Measurements from ENCODE around the gene ID1.
"Not testable (repeated sequence)": the region's sequence is repeated elsewhere in the genome, so short reads cannot be mapped to it uniquely, and the experiment has no call there.

ID1 gene

GRCh38 chr20:31594002-31594557, 11.0 kb upstream of the ID1 start:
- Histone ChIP-seq H3K36me3 (ENCODE audit: insufficient read depth, low read length) (no peaks in the 10 kb centered on the region), H3K4me3 (no peak overlapping the region), H3K9me3 (ENCODE audit: low read depth, low read length) (no peaks in the 10 kb centered on the region), H3K27ac (0 out of 2 replicates have a peak overlapping the region, but pooled peaks have one; percentile 42), H3K9ac (ENCODE audit: insufficient read length) (no peak overlapping the region)
- TF ChIP-seq POLR2AphosphoS5 (IDR thresholded peaks at IDR 0.05; ENCODE audit: borderline replicate concordance, low read depth, low read length) (no peak), EZH2 (IDR thresholded peaks at IDR 0.05) (no peak), FOXP2 (optimal IDR thresholded peaks at IDR 0.05; ENCODE audit: control extremely low read depth, extremely low read length, insufficient read depth) (no peak)
- DNase-seq (ENCODE audit: low read depth, low spot score): no peak

GRCh38 chr20:31594558-31595379, 10.3 kb upstream of the ID1 start:
- H3K9ac ChIP-seq (ENCODE audit: insufficient read length): no peak overlapping the region

DNA sequence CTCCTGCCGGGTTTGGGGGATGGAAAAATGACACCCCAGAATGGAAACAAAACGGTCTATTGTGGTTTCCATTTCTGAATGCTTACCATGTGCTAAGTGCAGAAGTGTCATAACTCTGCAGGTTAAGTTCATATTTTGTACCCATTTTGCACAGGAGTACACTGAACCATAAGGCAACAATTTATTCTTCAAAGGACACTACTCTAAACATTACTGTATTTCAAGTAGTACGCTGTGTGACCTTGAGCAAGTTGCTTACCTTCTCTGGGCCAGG, 9.8 kb upstream of the ID1 start:
- H3K4me3 ChIP-seq: no peak overlapping the region
- no peaks in the 10 kb centered on the region for H3K9me3 ChIP-seq (ENCODE audit: low read depth, low read length)
- no peak for DNase-seq (ENCODE audit: low read depth, low spot score)
- no peak for TF ChIP-seq POLR2AphosphoS5 (IDR thresholded peaks at IDR 0.05; ENCODE audit: borderline replicate concordance, low read depth, low read length)
- H3K9ac ChIP-seq (ENCODE audit: insufficient read length): no peak overlapping the region
- H3K36me3 ChIP-seq (ENCODE audit: insufficient read depth, low read length): no peaks in the 10 kb centered on the region
- H3K27ac ChIP-seq: peak overlapping the region; percentile 14

More at GRCh38 chr20:31594558-31595379, 10.3 kb upstream of the ID1 start:
- TF ChIP-seq FOXP2 (optimal IDR thresholded peaks at IDR 0.05; ENCODE audit: control extremely low read depth, extremely low read length, insufficient read depth): no peak
- no peak for TF ChIP-seq EZH2 (IDR thresholded peaks at IDR 0.05)
- Histone ChIP-seq H3K27ac (peak overlapping the region; percentile 42; the same call in 1 of the 2 replicates), H3K36me3 (ENCODE audit: insufficient read depth, low read length) (no peaks in the 10 kb centered on the region), H3K9me3 (ENCODE audit: low read depth, low read length) (no peaks in the 10 kb centered on the region), H3K4me3 (no peak overlapping the region)
- DNase-seq (ENCODE audit: low read depth, low spot score): no peak

- no peaks in the 10 kb centered on the region for H3K36me3 ChIP-seq (ENCODE audit: insufficient read depth, low read length)
- no peak overlapping the region for H3K4me3 ChIP-seq
- DNase-seq (ENCODE audit: low read depth, low spot score): no peak
- TF ChIP-seq FOXP2 (optimal IDR thresholded peaks at IDR 0.05; ENCODE audit: control extremely low read depth, extremely low read length, insufficient read depth) (no peak), POLR2AphosphoS5 (IDR thresholded peaks at IDR 0.05; ENCODE audit: borderline replicate concordance, low read depth, low read length) (no peak), EZH2 (IDR thresholded peaks at IDR 0.05) (no peak)
- H3K27ac ChIP-seq: peak overlapping the region; percentile 14
- no peak overlapping the region for H3K9ac ChIP-seq (ENCODE audit: insufficient read length)
- no peaks in the 10 kb centered on the region for H3K9me3 ChIP-seq (ENCODE audit: low read depth, low read length)
These were observed 9.3 kb upstream of the ID1 start for GRCh38 chr20:31595654-31596411.

DNA sequence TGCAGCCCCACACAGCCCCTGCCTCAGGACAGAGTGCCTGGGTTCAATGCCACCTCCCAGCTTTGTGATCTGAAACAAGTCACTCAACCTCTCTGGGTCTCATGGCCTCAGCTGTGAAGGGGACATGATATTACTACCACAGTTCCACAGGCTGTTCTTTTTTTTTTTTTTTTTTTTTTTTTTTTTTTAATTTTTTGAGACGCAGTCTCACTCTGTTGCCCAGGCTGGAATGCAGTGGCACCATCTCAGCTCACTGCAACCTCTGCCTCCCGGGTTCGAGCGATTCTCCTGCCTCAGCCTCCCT, 8.7 kb upstream of the ID1 start:
- not testable (repeated sequence) for DNase-seq (ENCODE audit: low read depth, low spot score); H3K9me3 ChIP-seq (ENCODE audit: low read depth, low read length); H3K4me3 ChIP-seq; H3K36me3 ChIP-seq (ENCODE audit: insufficient read depth, low read length); H3K9ac ChIP-seq (ENCODE audit: insufficient read length)
- H3K27ac ChIP-seq: 0 out of 2 replicates have a peak overlapping the region, but pooled peaks have one; percentile 14

DNA sequence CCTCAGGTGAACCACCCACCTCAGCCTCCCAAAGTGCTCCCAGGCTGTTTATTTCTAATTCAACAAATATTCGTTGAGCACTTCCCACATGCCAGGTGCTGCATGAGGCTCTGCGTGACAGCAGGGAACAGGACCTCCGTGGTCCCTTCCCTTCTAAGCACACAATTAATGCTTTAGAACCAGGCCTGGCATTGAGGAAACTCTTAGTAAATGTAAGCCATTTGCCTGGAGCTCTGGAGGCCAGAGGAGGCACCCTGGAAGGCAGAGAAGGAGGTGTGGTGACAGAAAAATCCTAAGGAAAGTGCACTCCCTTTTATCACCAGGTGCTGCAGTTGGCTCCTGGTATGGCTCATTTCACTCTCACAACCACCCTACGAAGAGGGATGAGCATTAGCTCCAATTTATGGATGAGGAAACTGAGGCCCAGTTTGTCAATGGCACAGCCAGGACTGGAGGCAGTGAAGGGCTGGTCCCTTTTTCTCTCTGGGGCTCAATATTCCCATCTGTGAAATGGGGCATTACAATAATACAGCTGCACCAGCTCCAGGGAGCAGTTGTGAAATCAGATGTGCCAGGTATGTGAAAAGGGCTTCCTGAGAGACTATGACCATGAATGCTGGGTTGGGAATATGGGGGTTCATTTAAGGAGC, 8.1 kb upstream of the ID1 start:
- Histone ChIP-seq H3K4me3 (no peak overlapping the region), H3K9ac (ENCODE audit: insufficient read length) (no peak overlapping the region), H3K9me3 (ENCODE audit: low read depth, low read length) (no peaks in the 10 kb centered on the region), H3K27ac (peak overlapping the region; percentile 54), H3K36me3 (ENCODE audit: insufficient read depth, low read length) (no peaks in the 10 kb centered on the region)
- no peak for TF ChIP-seq POLR2AphosphoS5 (IDR thresholded peaks at IDR 0.05; ENCODE audit: borderline replicate concordance, low read depth, low read length)
- TF ChIP-seq FOXP2 (optimal IDR thresholded peaks at IDR 0.05; ENCODE audit: control extremely low read depth, extremely low read length, insufficient read depth): no peak
- TF ChIP-seq EZH2 (IDR thresholded peaks at IDR 0.05): no peak
- no peak for DNase-seq (ENCODE audit: low read depth, low spot score)

DNA sequence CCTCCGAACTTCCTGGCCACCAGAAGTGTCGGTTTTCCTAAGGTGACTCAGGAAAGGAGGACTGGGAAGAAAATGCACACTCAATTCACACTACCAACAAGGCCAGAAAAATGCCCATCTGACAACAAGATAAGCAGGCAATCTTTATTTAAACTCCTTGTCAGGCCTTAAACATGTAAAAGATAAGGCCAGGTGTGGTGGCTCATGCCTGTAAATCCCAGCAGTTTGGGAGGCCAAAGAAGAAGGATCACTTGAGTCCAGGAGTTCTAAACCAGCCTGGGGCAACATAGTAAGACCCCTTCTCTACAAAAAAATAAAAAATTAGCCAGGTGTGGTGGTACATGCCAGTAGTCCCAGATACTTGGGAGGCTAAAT, 7.6 kb upstream of the ID1 start:
- no peak for DNase-seq (ENCODE audit: low read depth, low spot score)
- Histone ChIP-seq H3K9ac (ENCODE audit: insufficient read length) (no peak overlapping the region), H3K9me3 (ENCODE audit: low read depth, low read length) (no peaks in the 10 kb centered on the region), H3K4me3 (no peak overlapping the region), H3K36me3 (ENCODE audit: insufficient read depth, low read length) (no peaks in the 10 kb centered on the region), H3K27ac (no peak overlapping the region)
- TF ChIP-seq FOXP2 (optimal IDR thresholded peaks at IDR 0.05; ENCODE audit: control extremely low read depth, extremely low read length, insufficient read depth): no peak
- no peak for TF ChIP-seq POLR2AphosphoS5 (IDR thresholded peaks at IDR 0.05; ENCODE audit: borderline replicate concordance, low read depth, low read length)
- TF ChIP-seq EZH2 (IDR thresholded peaks at IDR 0.05): no peak

DNA sequence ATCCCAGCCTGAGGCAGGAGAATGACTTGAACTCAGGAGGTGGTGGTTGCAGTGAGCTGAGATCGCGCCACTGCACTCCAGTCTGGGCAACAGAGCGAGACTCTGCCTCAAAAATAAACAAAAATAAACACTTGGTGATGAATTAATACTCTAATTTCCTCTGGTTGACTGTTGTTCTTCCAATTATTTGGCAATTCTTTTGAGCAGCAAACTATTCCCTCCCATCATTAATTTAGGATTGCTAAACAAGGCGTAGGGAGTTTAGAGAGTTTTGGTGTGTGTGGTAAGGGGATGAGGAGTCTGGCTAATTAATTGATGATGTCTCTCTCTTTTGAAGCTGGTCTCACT, 2.7 kb upstream of the ID1 start:
- Histone ChIP-seq H3K27ac (peak overlapping the region; percentile 100), H3K9me3 (ENCODE audit: low read depth, low read length) (no peaks in the 10 kb centered on the region), H3K9ac (ENCODE audit: insufficient read length) (no peak overlapping the region), H3K4me3 (0 out of 2 replicates have a peak overlapping the region, but pooled peaks have one; percentile 23), H3K36me3 (ENCODE audit: insufficient read depth, low read length) (peaks cover 7% of the 10 kb centered on the region)
- TF ChIP-seq FOXP2 (optimal IDR thresholded peaks at IDR 0.05; ENCODE audit: control extremely low read depth, extremely low read length, insufficient read depth) (no peak), EZH2 (IDR thresholded peaks at IDR 0.05) (no peak), POLR2AphosphoS5 (IDR thresholded peaks at IDR 0.05; ENCODE audit: borderline replicate concordance, low read depth, low read length) (no peak)
- no peak for DNase-seq (ENCODE audit: low read depth, low spot score)
